HCT116 (cell line): ENCODE measurements around the gene KLHL33. TPM values are rescaled to one million over a fixed set of nuclear protein-coding genes. Genes with fewer than 3 reads are reported as not detected.

ENCODE experiments used
- ATAC-seq: fragments of 200-7000 bp; cut with Tn5 transposase; 2 replicates; pipeline ENCODE4 v1.9.1; 2020; ENCODE audit warnings: mild to moderate bottlenecking, moderate library complexity
- BruUV-seq: library from RNA; stranded (reverse); fragments of 400-500 nt; replicated peaks from 2 replicates; lab custom pipeline; 2021; lab: Mats Ljungman, UMichigan
- CTCF ChIA-PET: fragments of 300-600 bp; sonication (Branson Sonifier 250); formaldehyde crosslinking; loops from one replicate; lab custom pipeline; 2021; ENCODE audit warnings: antibody characterized with exemption; lab: Charles Lee
- POLR2A ChIA-PET: fragments of 300-600, 350-600 bp; sonication (Branson Sonifier 250); formaldehyde crosslinking; loops from one replicate; lab custom pipeline; 2021; ENCODE audit warnings: antibody characterized with exemption; lab: Charles Lee
- RAD21 ChIA-PET, 2 experiments: fragments of 300-600 bp; sonication (Branson Sonifier 250); formaldehyde crosslinking; loops; one replicate each; lab custom pipeline; 2023; ENCODE audit warnings: low total read pairs in 2 of 2; ENCODE audit not compliant: uncharacterized antibody in 2 of 2, unreplicated experiment in 2 of 2, low non-redundant PET in 1 of 2; lab: Charles Lee
- DNase-seq: peaks from one replicate; pipeline ENCODE4 v3.0.0-alpha.2; 2010; ENCODE audit warnings: low read depth, low spot score
- H2AFZ ChIP-seq: fragments of 200-600 bp; shearing (Covaris generic), sonication (generic); 2 replicates; pipeline ENCODE4 v1.6.1; 2017; ENCODE audit warnings: low read depth, mixed run types, mixed read lengths, antibody characterized with exemption, low read length; ENCODE audit not compliant: poor library complexity, severe bottlenecking
- H3K27ac ChIP-seq: 2 replicates; pipeline ENCODE4 v1.5.1; 2012; ENCODE audit warnings: low read depth, low read length
- H3K27me3 ChIP-seq: fragments of 200-600 bp; sonication (generic); 2 replicates; pipeline ENCODE4 v1.6.1; 2016; ENCODE audit warnings: mixed run types, low read length, mixed read lengths; ENCODE audit not compliant: insufficient read depth
- H3K36me3 ChIP-seq, 2 experiments: fragments of 200-500 bp in 1 of 2; fragments of 200-600 bp in 1 of 2; sonication (Bioruptor generic) in 1 of 2; sonication (generic) in 1 of 2; 2 replicates each; pipeline versions ENCODE4 v1.5.1 to v1.6.1; 2014 to 2016; ENCODE audit warnings: low read length in 2 of 2, inconsistent platforms in 1 of 2, mixed read lengths in 1 of 2, mixed run types in 1 of 2; ENCODE audit not compliant: insufficient read depth in 2 of 2, control insufficient read depth in 1 of 2
- H3K4me1 ChIP-seq, 2 experiments: fragments of 200-600 bp in 1 of 2; sonication (generic) in 1 of 2; 2 replicates each; pipeline versions ENCODE4 v1.5.1 to v1.6.1; 2012 to 2017; ENCODE audit warnings: low read length in 2 of 2, inconsistent platforms in 1 of 2, mild to moderate bottlenecking in 1 of 2, mixed read lengths in 1 of 2, mixed run types in 1 of 2, moderate library complexity in 1 of 2; ENCODE audit not compliant: insufficient read depth in 2 of 2, control insufficient read depth in 1 of 2
- H3K4me2 ChIP-seq: fragments of 200-600 bp; sonication (generic); 2 replicates; pipeline ENCODE4 v1.6.1; 2017; ENCODE audit warnings: mixed run types, low read length, mixed read lengths
- H3K4me3 ChIP-seq, 2 experiments: fragments of 200-600 bp in 1 of 2; sonication (generic) in 1 of 2; replicated peaks in 1 of 2; 2 replicates each; pipeline ENCODE4 v1.5.1; 2011 to 2016; ENCODE audit warnings: low read length in 2 of 2, control low read depth in 1 of 2, low read depth in 1 of 2, mild to moderate bottlenecking in 1 of 2, mixed read lengths in 1 of 2, mixed run types in 1 of 2
- H3K79me2 ChIP-seq: fragments of 200-600 bp; sonication (generic); 2 replicates; pipeline ENCODE4 v1.6.1; 2017; ENCODE audit warnings: mild to moderate bottlenecking, mixed run types, low read length, moderate library complexity, mixed read lengths; ENCODE audit not compliant: insufficient read depth
- H3K9ac ChIP-seq: fragments of 200-600 bp; sonication (generic); 2 replicates; pipeline ENCODE4 v1.6.1; 2016; ENCODE audit warnings: low read length, mixed read lengths
- H3K9me2 ChIP-seq: fragments of 200-600 bp; sonication (generic), shearing (Covaris generic); 2 replicates; pipeline ENCODE4 v1.6.1; 2017; ENCODE audit warnings: mixed run types, mild to moderate bottlenecking, moderate library complexity; ENCODE audit not compliant: insufficient read depth
- H3K9me3 ChIP-seq, 2 experiments: fragments of 200-500 bp in 1 of 2; fragments of 200-600 bp in 1 of 2; sonication (Bioruptor generic) in 1 of 2; sonication (generic) in 1 of 2; 2 replicates each; pipeline ENCODE4 v1.6.1; 2014 to 2017; ENCODE audit warnings: low read length in 2 of 2, mixed read lengths in 2 of 2, inconsistent platforms in 1 of 2, low read depth in 1 of 2, mild to moderate bottlenecking in 1 of 2, mixed run types in 1 of 2, moderate library complexity in 1 of 2; ENCODE audit not compliant: control insufficient read depth in 1 of 2, insufficient read depth in 1 of 2
- H4K20me1 ChIP-seq: fragments of 200-600 bp; sonication (generic), shearing (Covaris generic); 2 replicates; pipeline ENCODE4 v1.6.1; 2017; ENCODE audit warnings: mixed run types, mild to moderate bottlenecking, moderate library complexity; ENCODE audit not compliant: insufficient read depth
- CBX3 ChIP-seq: IDR thresholded peaks from 2 replicates; pipeline ENCODE4 v1.6.1; 2012; ENCODE audit warnings: low read depth
- CEBPB ChIP-seq: IDR thresholded peaks from 2 replicates; pipeline ENCODE4 v1.6.1; 2012; ENCODE audit warnings: low read depth
- EGR1 ChIP-seq: IDR thresholded peaks from 2 replicates; pipeline ENCODE4 v1.6.1; 2012; ENCODE audit warnings: low read depth
- EZH2 ChIP-seq: fragments of 200-600 bp; sonication (generic); IDR thresholded peaks from 2 replicates; pipeline ENCODE4 v1.6.1; 2017; ENCODE audit warnings: antibody characterized with exemption, mixed run types
- EZH2phosphoT487 ChIP-seq: fragments of 200-600 bp; IDR thresholded peaks from 2 replicates; pipeline ENCODE4 v1.6.1; 2018; ENCODE audit warnings: antibody characterized with exemption, borderline replicate concordance
- POLR2A ChIP-seq: IDR thresholded peaks from 2 replicates; pipeline ENCODE4 v1.7.0; 2011; ENCODE audit warnings: borderline replicate concordance; ENCODE audit not compliant: insufficient read depth, insufficient read length; ENCODE audit errors: extremely low read depth
- POLR2AphosphoS5 ChIP-seq: IDR thresholded peaks from 2 replicates; pipeline ENCODE4 v1.6.1; 2011; ENCODE audit warnings: mild to moderate bottlenecking, low read depth, low read length, moderate library complexity
- RAD21 ChIP-seq: IDR thresholded peaks from 2 replicates; pipeline ENCODE4 v1.6.1; 2012; ENCODE audit warnings: low read depth, mild to moderate bottlenecking
- SIN3A ChIP-seq: IDR thresholded peaks from 2 replicates; pipeline ENCODE4 v1.6.1; 2012; ENCODE audit warnings: low read depth
- SRF ChIP-seq: IDR thresholded peaks from 2 replicates; pipeline ENCODE4 v1.6.1; 2012; ENCODE audit warnings: low read depth
- TCF7L2 ChIP-seq: IDR thresholded peaks from 2 replicates; pipeline ENCODE4 v1.7.0; 2011; ENCODE audit warnings: borderline replicate concordance, inconsistent platforms; ENCODE audit not compliant: insufficient read depth, insufficient read length; ENCODE audit errors: extremely low read depth
- YY1 ChIP-seq: IDR thresholded peaks from 2 replicates; pipeline ENCODE4 v1.6.1; 2011; ENCODE audit warnings: low read length, low read depth, moderate library complexity, mild to moderate bottlenecking; ENCODE audit not compliant: insufficient replicate concordance; ENCODE audit errors: extremely low read depth
- ZNF274 ChIP-seq: fragments of 200-500 bp; sonication (Bioruptor generic); IDR thresholded peaks from 2 replicates; pipeline ENCODE4 v1.6.1; 2014; ENCODE audit warnings: mild to moderate bottlenecking, low read depth, low read length, inconsistent platforms
- intact Hi-C: fragments of 100-400 bp; cut with micrococcal nuclease; formaldehyde crosslinking; loops from 2 replicates; pipeline ENCODE4 v1.10.0; 2022
- total RNA-seq: library from RNA; stranded (reverse); gene quantifications from one replicate; pipeline ENCODE4 v1.2.1, GENCODE V29; 2021; ENCODE audit not compliant: unreplicated experiment
- TF ChIP-seq, protein P1 (sequence below), 3 experiments: fragments of 200-600 bp in 1 of 3; sonication (generic) in 1 of 3; IDR thresholded peaks in 2 of 3; conservative IDR thresholded peaks in 1 of 3; 2 replicates each; pipeline ENCODE4 v1.5.1; 2012 to 2017; ENCODE audit warnings: low read depth in 2 of 3, low read length in 2 of 3, antibody characterized with exemption in 1 of 3, borderline replicate concordance in 1 of 3, control low read depth in 1 of 3, mild to moderate bottlenecking in 1 of 3, mixed read lengths in 1 of 3, mixed run types in 1 of 3, moderate library complexity in 1 of 3; ENCODE audit not compliant: insufficient read depth in 1 of 3
- TF ChIP-seq, protein P2 (sequence below): IDR thresholded peaks from 2 replicates; pipeline ENCODE4 v1.6.1; 2012; ENCODE audit warnings: low read depth
- TF ChIP-seq, protein P3 (sequence below): IDR thresholded peaks from 2 replicates; pipeline ENCODE4 v1.6.1; 2011; ENCODE audit warnings: mild to moderate bottlenecking, low read length, moderate library complexity; ENCODE audit not compliant: insufficient replicate concordance; ENCODE audit errors: extremely low read depth
- TF ChIP-seq, protein P4 (sequence below): IDR thresholded peaks from 2 replicates; pipeline ENCODE4 v1.6.1; 2012

KLHL33 gene
- total RNA-seq, 1 experiment from 2014 or later = 0.05 TPM

DNA sequence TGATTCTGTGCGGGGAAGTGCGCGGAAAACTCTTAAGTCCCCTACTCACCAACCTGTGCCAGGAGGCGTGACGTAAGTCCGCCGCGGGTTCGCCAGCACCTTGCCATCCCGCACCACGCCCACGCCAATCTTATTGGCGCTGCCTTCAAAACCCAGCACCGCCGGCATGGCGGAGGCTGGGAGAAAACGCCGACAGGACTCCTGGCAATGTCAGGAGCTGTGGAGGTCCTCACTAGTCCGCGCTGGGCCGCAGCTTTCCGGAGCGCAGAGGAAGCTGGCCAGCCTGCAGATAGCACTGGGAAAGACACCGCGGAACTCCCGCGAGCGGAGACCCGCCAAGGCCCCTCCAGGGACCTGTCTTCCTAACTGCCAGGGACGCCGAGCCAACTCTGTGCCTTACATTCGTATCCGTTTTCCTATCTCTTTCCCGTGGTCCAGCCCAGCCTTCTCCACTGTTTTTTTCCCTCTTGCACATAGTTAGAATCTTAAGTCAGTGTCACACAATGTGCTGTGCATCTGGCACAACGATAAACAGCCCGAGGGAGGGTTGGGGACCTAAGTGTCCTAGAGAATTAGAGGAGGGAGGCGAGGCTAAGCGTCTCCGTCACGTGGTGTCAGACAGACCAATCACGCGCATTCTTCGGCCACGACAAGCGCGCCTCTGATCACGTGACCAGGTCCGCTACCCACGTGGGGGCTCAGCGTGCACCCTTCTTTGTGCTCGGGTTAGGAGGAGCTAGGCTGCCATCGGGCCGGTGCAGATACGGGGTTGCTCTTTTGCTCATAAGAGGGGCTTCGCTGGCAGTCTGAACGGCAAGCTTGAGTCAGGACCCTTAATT is 18.8 kb upstream of the KLHL33 start, which contains the start of the genes APEX1 and OSGEP:
Gene APEX1 (plus strand): TSS at position 711 of the 839 bp plus-strand sequence. CDS start 420 bp downstream, outside the sequence.
Gene OSGEP (minus strand): TSS at position 297 of the 839 bp plus-strand sequence. CDS start 129 bp downstream, at position 168.
- CTCF ChIA-PET = interaction anchor here (0.7 to 2.2 kb wide), 4 partner anchors 33 to 202 kb away, joined by 3 to 10 read pairs (median 3); no protein-coding TSS in a partner anchor
- H3K27me3 ChIP-seq = no peaks in the 10 kb centered on the region
- peak within 1 kb of the TSS; percentile 93 for H3K9ac ChIP-seq
- peaks cover 33 to 47% of the 10 kb centered on the region in 2 experiments for H3K36me3 ChIP-seq
- H3K4me2 ChIP-seq = peak within 1 kb of the TSS; percentile 94
- POLR2A ChIA-PET = interaction anchor here (0.7 to 2.6 kb wide), 11 partner anchors 13 to 112 kb away, joined by 3 to 29 read pairs (median 6); partner anchors contain the start of genes PARP2, PNP and TEP1
- H3K9me3 ChIP-seq = no peaks in the 10 kb centered on the region
- H4K20me1 ChIP-seq = no peaks in the 10 kb centered on the region
- H3K4me3 ChIP-seq = peak within 1 kb of the TSS; percentile 83 to 96
- RAD21 ChIA-PET = interaction anchor here in 1 of 2 experiments (0.5 kb wide), 1 partner anchor 54 kb away, joined by 3 read pairs; no protein-coding TSS in a partner anchor
- peak; percentile 82 for ATAC-seq
- DNase-seq = peak; percentile 99
- H3K79me2 ChIP-seq = peaks cover 52% of the 10 kb centered on the region
- H3K4me1 ChIP-seq = peaks cover 12 to 16% of the 10 kb centered on the region in 2 experiments; a peak in 3 of 4 replicates
- BruUV-seq = no TSS peak
- no peaks in the 10 kb centered on the region for H3K9me2 ChIP-seq
- intact Hi-C loops = loop anchor here (1.0 to 2.0 kb wide), 2 partner anchors 40 to 155 kb away; no protein-coding TSS in a partner anchor
- H3K27ac ChIP-seq = peak within 1 kb of the TSS; percentile 97
- peak within 1 kb of the TSS; percentile 8 for H2AFZ ChIP-seq
- TF ChIP-seq CEBPB (no peak), EGR1 (peak; percentile 93), TCF7L2 (peak; percentile 86), SIN3A (peak; percentile 95), ZNF274 (no peak), SRF (no peak; the same call in 1 of the 2 replicates), CBX3 (no peak; the same call in 1 of the 2 replicates), RAD21 (no peak), EZH2 (no peak), POLR2AphosphoS5 (peak; percentile 66), YY1 (peak; percentile 29), POLR2A (peak; percentile 59), EZH2phosphoT487 (no peak)
- TF ChIP-seq, protein P1, sequence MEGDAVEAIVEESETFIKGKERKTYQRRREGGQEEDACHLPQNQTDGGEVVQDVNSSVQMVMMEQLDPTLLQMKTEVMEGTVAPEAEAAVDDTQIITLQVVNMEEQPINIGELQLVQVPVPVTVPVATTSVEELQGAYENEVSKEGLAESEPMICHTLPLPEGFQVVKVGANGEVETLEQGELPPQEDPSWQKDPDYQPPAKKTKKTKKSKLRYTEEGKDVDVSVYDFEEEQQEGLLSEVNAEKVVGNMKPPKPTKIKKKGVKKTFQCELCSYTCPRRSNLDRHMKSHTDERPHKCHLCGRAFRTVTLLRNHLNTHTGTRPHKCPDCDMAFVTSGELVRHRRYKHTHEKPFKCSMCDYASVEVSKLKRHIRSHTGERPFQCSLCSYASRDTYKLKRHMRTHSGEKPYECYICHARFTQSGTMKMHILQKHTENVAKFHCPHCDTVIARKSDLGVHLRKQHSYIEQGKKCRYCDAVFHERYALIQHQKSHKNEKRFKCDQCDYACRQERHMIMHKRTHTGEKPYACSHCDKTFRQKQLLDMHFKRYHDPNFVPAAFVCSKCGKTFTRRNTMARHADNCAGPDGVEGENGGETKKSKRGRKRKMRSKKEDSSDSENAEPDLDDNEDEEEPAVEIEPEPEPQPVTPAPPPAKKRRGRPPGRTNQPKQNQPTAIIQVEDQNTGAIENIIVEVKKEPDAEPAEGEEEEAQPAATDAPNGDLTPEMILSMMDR (IDR thresholded peaks at IDR 0.05 in 2 of 3, conservative IDR thresholded peaks at IDR 0.05 in 1 of 3; ENCODE audit: borderline replicate concordance in 1 of 3, insufficient read depth in 1 of 3, low read depth in 2 of 3, low read length in 2 of 3) = no peak
- TF ChIP-seq, protein P2, sequence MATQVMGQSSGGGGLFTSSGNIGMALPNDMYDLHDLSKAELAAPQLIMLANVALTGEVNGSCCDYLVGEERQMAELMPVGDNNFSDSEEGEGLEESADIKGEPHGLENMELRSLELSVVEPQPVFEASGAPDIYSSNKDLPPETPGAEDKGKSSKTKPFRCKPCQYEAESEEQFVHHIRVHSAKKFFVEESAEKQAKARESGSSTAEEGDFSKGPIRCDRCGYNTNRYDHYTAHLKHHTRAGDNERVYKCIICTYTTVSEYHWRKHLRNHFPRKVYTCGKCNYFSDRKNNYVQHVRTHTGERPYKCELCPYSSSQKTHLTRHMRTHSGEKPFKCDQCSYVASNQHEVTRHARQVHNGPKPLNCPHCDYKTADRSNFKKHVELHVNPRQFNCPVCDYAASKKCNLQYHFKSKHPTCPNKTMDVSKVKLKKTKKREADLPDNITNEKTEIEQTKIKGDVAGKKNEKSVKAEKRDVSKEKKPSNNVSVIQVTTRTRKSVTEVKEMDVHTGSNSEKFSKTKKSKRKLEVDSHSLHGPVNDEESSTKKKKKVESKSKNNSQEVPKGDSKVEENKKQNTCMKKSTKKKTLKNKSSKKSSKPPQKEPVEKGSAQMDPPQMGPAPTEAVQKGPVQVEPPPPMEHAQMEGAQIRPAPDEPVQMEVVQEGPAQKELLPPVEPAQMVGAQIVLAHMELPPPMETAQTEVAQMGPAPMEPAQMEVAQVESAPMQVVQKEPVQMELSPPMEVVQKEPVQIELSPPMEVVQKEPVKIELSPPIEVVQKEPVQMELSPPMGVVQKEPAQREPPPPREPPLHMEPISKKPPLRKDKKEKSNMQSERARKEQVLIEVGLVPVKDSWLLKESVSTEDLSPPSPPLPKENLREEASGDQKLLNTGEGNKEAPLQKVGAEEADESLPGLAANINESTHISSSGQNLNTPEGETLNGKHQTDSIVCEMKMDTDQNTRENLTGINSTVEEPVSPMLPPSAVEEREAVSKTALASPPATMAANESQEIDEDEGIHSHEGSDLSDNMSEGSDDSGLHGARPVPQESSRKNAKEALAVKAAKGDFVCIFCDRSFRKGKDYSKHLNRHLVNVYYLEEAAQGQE = no peak
- TF ChIP-seq, protein P3, sequence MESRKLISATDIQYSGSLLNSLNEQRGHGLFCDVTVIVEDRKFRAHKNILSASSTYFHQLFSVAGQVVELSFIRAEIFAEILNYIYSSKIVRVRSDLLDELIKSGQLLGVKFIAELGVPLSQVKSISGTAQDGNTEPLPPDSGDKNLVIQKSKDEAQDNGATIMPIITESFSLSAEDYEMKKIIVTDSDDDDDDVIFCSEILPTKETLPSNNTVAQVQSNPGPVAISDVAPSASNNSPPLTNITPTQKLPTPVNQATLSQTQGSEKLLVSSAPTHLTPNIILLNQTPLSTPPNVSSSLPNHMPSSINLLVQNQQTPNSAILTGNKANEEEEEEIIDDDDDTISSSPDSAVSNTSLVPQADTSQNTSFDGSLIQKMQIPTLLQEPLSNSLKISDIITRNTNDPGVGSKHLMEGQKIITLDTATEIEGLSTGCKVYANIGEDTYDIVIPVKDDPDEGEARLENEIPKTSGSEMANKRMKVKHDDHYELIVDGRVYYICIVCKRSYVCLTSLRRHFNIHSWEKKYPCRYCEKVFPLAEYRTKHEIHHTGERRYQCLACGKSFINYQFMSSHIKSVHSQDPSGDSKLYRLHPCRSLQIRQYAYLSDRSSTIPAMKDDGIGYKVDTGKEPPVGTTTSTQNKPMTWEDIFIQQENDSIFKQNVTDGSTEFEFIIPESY = peak; percentile 12
- TF ChIP-seq, protein P4, sequence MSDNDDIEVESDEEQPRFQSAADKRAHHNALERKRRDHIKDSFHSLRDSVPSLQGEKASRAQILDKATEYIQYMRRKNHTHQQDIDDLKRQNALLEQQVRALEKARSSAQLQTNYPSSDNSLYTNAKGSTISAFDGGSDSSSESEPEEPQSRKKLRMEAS = peak; percentile 99
